NCI-H748 treated with DMSO at 0.1 percent for 48 hours (cell line): ENCODE results near the gene PLAGL1.

Source experiments
- DNase-seq: peaks from one replicate; lab custom pipeline; 2025; lab: John Stamatoyannopoulos, UW

Gene PLAGL1

DNA sequence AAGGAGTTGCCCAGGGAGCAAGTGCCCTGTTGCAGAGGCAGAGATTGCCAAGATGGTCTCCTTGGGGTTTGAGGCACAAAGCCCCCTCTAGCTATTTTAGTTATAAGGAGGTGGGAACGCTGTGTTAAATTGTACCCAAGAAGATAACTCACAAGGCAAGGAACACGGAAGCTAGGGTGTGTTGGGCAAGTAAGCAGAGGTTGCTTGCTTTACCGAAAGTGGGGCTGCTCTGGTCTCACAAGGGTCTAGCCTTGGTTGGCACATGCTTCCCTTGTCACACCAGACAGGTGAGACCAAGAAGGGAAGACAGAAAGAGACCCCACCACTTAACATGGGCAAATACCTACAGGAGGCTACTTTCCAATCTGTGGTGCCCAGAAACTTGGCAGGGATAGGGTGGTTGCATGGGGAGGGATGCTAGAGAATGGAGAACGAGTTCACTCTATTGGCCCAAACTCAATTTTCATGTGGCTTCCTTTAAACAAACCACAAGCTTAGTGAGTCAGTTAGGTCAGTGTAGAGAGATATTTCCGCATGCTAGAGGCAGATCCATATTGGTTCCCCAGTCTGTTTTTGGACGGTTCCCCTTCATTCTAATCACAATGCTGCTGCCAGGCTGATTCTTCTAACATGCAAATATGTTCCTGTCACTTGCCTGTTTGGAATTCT, 42.4 kb downstream of the PLAGL1 start:
- no peak for DNase-seq

DNA sequence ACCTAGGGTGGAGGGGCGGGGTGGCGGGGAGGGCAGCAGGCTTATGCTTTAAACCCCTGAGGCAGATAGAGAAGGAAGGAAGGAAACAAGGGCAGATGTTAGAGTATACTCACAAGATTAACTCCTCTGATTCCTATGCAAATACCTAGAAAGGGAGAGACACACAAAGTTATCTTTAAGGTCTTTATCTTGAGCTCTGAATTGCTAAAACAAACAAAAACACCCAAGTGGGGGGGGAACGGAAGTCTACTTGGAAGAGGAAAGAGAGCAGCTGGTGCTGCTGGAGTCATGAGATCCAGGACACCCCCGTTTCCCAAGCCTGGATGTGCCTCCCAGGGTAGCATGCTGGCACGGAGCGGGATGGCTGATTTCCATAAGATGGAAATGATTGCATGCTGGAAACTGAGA, 43.4 kb downstream of the PLAGL1 start:
- DNase-seq, result no peak

DNA sequence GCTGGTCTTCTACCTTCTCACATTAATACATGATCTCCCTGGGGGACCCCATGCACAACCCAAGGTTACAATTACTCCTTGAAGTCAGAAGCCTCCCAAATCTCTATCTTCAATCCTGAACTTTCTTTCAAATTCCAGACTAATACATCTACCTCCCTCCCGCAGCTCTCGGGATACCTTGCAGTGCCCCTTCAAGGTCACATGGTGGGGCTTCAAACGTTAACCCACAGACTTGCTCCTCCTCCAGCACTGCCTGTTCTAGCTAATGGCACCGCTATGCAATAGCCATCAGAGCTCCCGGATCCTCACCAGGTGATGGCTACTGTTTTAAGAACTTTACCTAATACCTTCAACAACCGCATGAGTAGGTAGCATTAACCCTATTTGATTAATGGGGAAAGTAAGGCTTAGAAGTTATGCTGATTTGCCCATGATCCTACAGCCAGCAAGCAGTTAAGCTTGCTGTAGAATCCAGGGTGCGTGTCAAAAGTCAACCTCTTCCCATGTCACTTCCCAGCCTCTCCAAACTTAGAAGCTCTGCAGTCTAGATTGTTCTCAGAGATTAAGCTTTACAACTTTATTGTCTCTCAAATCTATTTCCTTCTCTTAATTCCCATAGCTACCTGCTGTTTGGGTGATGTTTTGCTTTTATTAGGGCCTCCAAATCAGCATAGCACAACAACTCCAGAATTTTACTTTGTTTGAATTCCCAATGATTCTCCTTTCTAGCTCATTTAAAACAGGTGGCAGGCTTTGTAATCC, 44.7 kb downstream of the PLAGL1 start:
- no peak for DNase-seq

DNA sequence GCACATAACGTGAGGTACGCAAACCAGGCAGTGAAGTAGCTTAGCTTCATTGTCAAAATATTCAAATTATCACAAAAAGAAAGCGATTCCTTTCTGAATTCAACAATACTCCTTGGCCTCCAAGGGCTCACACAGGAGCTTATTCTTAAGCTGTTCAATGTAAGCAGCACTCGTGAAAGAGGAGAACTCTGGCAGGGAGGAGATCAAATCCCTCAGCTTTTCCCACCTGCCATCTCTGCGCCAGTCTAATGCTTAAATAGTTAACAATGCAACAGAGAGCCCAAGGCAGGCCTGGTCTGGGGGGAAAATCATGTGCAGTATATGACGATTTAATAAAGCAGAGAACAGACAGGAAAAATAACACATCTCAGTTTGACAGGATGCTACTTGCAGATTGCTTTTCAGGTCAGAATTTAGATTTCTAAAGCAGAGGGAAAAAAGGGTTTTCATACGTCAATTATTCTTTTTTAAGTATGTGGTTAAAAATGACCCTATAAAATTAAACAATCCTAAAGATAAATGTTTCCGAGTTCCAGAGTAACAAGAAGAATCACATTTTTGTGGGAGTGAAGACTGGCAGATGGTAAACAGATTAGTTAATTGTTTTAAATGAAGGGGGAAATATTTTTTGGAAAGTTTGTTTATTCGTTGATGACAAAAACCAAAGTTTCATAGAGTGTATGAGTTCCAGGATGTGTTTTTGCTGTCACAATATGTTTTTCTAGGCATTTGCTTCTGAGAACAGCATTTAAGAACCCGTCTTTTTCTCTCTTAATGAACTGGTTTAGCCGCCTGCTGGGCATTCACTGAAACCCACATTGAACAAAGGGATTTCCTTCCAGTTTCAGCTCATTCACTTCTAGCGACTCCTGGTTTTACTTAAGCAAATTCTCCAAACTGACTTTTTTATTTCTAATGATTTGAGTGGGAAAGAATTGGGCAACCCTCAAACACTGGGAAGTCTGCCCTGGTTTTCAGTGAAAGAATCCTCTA, 45.9 kb downstream of the PLAGL1 start:
- DNase-seq, result no peak

DNA sequence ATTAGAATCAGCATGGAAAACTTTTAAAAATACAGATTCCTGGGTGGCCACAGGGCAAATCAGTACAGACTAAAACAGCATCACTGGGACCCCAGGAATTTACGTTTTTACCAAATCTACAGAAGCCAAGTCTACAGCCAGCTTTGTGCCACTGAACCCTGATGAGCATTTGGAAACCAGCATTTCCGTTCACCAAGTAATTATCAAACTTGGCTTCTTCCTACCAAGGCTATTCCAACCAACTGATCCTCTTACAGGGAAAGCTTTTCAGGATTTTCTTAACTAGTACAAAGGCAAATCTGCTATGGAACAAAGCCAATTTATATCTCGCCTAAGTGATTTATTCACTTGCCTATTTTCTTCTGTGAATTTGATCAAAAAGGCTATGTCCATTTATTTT, 47.0 kb downstream of the PLAGL1 start:
- DNase-seq, result no peak

DNA sequence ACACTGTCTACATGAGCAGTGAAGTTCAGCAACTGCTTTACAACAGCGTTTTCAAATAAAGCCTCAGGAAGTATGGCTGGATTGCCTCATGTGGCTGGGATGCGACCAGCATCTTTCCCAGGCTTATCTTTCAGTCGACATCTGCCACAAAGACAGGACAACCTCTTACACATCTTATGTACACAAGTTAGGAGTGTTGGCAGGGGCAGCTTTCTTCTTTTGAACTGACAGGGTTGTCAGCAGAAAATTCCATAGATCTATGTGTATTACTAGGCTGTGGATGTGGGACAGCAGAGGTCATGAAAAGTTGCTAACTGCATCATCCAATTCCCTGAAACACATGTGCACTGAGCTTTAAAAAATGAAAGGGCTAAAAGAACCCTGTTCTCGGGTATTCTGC, 48.1 kb downstream of the PLAGL1 start:
- no peak for DNase-seq

DNA sequence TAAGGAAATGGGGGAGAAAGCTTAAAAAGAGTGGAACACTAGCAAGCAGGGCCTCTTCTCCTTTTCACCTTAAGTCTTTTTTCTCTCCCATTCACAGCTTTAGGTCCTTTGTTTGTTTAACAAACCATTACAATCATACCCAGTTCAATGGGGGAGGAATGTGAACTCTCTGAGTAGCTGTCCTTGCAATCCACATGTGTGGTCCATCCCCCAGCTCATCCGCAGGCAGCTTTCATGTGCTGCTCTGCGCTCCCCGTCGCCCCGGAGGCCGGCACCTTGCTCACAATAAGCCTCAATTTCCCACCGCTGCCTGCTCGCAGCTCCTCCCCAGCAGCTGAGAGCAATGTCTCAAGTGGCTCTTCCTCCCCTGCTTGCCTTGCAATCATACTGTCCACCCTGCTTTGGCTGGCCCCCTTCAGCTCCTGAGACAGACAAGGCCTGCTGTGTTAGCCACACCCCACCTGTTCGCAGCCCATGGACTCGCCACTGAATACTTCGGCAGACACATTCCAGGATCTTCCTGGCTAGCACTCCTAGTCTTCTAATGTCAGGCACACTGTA, 49.1 kb downstream of the PLAGL1 start:
- no peak for DNase-seq

DNA sequence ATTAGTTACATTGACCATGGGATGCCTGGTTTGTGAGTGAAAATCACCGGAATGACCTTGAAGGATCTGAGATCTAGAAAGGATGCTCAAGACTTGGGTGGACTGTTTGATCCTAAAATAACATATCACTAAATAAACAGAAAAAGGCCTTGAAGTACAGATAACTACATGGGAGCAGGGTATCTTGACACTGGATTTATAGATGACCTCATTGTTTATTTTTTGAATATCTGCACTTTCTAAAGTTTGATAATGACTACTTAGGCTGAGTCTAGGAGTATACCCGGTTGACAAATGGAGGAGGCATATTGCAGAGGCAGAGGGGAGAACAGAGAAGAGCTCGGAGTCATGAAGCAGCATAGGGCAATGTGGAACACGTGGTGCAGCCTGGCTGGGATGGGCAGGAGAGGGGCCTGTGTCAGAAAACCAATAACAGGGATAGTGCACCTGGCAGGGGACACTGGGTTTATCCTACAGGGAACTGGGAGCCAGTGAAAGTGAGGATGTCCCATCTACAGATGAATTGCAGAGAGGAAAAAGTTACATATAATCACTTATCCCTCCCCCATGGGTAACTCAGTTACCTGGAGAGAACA, 50.3 kb downstream of the PLAGL1 start:
- DNase-seq, result no peak

DNA sequence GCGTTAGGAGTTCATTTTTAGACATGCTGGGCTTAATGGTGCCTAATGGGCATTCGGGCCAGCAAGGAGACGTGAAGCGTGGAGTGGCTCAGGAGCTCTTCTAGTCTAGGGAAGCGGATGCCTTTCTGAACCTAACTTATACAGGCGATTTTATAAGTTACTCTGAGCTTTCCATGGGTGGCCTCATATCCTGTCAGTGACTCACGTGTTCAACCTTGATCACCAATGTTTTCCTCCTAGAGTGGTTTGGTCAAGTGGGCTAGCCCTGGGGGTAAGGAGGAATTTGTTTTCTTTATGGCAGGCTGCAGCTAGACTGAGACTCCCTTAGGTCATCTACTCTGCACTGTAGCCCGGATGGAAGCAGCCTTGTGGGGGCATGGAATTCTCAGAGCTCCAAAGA, 52.1 kb downstream of the PLAGL1 start:
- DNase-seq, result no peak

DNA sequence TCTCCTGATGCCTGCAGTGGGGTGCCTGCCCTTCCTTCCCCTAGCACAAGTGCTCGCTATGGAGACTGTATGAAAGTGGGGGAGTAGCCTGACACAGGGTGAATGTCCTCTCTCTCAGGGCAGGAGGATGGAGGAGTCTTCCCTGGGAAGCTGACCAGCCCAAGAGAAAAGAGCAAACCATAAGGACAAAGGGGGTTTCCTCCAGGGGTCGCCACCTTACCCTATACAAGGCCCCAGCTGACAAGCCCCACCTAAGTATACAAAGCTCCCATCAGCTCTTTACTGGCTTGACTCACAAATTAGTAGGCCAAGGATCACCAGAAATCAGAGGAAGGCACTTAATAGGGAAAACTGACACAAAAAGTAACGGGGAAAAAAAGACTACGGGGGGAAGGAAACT, 54.1 kb downstream of the PLAGL1 start:
- DNase-seq, result no peak

DNA sequence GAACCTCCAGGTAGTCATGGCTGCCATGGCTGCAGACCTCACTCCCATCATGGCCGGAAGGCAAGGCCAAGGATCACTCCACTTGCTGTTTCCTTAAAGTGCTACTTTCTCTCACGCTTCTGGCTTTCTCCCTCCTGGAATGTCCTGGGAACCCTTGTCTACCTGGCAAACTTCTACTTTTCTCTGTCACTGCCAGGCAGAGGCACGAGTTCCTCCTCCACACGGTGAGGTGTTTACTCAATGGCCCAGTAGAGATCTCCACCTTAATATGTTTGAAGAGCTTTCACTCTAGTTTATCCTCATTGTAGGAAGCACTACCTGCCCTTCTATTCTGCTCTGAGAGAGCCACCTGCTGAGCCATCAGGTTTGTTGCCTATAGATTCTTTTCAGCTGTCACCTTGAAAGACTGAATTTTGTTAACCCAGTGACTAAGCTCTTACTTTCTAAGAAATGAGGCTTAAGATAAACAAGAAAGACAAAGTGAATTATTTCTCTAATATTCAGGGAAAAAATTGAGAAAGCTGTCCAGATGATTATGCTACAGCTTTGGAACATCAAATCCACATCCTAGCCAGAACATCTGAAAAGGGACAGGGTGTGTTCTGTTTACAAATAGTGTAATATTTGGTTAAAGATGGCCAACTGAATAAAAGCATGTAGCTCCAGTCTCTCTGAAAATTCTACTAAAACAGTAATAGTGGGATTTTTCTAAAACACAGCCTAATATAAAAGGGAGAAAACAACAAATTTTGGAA, 54.9 kb downstream of the PLAGL1 start:
- DNase-seq, result no peak

DNA sequence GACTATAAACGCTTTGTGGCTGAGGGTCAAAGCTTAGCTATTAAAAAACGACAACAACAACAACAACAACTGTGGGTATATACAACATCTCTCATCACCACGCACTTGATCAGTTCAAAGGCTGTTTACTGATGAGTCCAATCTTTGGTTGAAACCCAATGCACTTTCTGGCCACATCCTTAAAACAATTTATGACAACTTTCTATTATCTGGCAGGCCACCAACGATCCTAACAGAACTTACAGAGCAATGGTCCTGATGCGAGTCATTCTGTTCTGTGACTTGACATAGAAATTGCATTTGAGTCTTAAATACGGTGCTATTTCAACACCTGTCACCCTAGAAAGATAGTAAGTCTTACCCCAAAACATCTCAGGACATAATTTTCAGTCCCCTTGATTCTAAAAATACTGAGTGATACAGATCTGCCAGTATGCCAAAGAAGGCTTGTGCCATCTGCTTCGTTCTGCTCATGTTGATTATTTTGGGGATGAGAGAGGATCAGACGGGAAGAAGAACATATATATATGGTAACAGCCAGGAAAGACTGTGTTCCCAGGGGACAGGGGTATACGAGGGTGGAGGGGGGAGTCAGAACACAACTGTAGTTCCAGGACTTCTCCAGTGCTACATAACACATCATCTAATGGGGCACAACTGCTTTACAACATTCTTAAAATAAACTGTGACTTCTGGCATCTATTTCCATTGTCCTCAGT, 55.8 kb downstream of the PLAGL1 start:
- DNase-seq, result no peak

DNA sequence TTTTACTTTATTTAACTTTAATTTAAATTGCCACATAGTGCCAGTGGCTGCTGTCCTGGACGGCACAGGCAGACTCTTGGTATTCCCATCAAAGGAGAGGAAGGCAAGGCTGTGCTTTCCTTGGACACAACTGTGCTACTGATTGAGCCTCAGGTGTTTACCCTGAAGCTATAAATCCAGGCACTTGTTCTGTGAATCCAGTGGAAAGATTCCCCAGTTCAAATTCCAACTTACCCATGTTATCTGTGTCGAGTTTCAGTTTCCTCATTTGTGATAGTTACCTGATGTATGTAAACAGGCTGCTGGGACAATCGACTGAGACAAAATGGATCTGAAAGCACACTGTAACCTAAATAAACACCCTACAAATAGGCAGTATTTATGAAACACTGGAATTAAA, 57.2 kb downstream of the PLAGL1 start:
- DNase-seq, result no peak

DNA sequence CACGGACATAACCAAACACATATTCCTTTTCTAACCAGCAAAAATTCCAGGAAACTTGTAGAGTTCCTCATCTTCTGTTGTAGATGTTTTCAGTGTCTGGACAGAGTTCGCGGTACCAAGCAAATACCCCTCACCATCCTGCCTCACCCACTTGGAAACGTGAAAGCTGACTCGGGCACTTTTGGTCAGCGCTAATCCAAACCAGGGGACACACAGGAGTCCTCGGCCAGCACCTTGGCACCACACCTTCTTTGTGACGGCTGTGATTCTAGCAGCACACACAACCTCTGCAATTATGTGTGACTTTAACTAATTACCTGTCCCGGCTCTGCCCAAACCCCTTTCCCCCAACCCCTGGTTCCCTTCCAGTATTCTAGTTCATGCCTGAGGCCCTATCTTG, 58.1 kb downstream of the PLAGL1 start:
- no peak for DNase-seq

DNA sequence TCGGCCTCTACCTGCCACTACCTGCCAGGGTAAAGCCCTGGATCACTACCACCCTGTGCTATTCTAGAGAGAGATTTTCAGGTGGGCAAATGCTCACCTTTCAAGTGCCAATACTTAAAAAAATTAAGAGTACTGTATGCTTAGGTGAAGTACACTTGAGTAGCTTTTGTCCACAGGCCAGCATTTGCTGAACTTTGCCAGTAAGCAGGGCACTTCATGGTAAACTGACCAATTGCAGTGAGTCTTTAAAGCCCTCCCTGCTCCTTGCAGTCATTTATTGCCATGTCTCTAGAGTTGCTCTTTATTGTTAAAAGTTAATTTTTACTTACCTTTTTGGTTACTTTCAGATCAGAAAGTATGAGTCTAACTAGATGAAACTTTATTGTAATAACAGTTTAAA, 58.5 kb downstream of the PLAGL1 start:
- DNase-seq, result no peak

DNA sequence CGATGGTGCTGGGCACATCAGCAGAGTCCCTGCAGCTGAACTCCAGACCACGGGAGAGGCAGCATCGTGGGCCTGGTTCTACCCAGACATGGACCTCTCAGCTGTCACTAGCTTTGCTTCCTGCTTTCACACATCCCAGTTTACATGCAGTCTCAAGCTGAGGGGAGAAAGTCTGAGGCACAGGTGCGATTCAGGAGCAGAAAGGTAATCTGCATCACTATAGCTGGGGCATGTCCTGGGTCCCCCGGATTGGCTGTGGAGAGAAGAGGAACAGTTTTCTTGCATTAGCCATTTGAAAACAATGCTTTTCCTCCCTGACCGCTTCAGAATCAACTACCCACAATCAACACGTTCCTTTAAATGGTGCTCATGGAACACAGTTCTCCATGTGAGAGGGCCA, 59.9 kb downstream of the PLAGL1 start:
- DNase-seq, result no peak

DNA sequence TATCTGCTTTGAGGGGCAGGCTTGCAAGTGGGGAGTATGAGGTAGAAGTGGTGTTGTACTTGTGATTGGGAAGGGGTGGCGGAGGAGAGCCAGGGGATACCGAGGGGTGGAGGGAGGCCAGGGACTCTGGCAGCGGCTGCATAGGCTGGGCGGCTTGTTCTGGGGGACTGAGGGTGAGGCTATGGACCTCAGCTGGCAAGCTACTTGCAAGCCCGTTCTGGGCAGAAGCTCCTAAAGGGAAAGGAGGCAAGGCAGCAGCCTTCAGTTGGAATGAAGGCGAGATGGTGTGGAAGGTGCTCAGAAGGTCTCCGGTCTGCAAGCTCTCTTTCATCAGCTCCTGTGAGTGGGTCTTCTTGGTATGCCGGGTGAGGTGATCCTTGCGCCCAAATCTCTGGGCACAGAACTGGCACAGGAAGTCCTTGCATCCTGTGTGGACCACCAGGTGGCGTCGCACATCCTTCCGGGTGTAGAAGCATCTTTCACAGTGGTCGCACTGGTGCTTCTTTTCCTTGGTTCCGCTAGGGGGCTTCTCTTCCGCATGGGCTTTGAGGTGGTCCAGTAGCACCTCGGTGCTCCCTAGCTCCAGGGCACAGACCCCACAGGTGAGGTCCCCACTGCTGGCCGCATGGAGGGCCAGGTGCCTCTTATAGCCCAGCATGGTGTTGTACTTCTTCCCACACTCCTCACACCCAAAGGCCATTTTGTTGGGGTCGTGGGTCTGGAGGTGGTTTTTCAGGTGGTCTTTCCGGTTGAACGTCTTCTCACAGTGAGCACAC, 66.0 kb downstream of the PLAGL1 start:
- peak; percentile 35 for DNase-seq

DNA sequence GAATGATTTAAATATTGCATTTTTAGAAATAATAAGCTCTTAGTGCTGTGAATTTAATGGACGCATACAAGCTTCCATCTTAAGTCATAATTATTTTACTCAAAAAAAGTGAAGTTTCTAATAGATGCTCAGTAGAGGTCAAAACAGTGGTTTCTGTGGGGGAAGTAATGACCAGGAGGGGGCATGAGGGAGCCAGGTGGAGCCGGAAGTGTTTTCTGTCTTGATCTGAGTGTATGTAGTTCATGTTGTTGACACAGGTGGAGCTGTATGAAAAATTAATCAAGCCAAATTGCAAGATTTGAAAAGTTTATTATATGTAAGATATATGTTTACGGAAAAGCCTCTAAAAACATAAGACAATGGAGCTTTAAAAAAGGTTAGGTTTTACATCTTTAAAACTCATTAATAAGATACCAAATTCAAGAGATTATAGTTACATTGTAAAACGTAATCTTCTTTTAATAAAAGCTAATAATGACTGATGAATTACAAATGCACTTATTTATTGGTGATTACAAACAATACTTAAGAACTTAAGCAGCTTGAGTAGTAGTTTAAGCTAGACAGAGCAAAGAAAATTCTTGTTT, 68.0 kb downstream of the PLAGL1 start:
- peak; percentile 13 for DNase-seq

DNA sequence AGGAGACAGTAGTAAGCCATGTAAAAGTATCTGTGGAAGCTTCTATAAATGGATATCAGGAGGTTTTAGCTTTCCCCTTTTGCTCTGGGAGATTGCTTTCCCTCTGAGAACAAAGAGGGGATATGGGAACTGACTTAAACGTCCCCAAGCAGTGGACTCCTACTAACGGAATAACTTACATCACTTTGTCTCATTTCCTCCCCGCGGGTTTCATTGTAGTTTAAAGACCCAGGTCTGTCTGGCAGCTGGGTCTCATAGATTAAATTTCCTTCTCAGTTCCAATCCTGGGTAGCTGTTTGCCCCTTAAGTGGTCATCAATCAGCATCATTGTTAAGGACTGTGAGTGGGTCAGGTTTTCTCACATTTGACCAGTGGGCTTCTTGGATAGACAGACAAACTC, 68.7 kb downstream of the PLAGL1 start:
- no peak for DNase-seq

DNA sequence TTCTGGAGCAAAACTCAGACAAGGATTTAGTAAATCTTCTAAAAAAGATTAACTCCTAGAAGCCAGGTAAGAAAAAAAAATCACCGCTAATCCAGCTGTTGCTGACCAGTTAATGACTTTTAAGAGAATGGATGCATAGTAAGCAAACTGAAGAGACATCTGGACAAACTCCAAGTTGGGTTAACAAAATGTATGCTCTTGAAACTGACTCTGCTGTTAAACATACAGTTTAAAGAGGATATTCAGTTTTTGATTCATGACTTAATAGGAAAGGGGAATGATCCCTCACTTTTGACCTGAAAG, 70.4 kb downstream of the PLAGL1 start:
- DNase-seq, result no peak
